ENCODE results near the gene HEY2.
"Not testable (repeated sequence)": the region's sequence is repeated elsewhere in the genome, so short reads cannot be mapped to it uniquely, and the experiment has no call there.

HEY2 gene

DNA sequence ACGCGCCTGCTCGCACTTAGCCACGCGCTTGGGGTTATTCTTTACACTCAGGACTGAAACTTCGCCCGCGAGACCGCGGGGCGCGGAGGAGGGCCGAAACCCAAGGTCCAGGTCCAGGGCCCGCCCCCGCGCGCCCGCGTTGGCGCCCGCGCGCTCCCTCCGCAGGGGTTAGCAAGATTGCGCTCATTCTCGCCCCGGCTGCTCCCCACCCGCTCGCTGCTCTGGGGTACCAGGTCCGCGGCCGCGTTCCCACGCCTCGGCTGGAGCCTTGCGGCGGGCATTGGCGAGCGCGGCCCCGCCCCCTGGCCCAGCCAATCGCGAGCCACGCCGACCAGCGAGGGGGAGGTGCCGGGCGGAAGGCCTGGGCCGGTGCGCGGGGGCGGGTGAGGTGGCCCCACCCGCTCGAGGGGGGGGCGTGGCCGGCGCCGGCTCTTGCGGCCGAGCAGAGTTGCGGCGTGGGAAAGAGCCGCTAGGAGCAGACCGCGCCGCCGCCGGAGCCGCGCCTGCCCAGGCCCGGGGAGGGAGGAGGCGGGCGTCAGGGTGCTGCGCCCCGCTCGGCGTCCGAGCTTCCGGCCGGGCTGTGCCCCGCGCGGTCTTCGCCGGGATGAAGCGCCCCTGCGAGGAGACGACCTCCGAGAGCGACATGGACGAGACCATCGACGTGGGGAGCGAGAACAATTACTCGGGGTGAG, at the start of gene HEY2:
HEY2 (plus strand) TSS at position 460 of the 692 bp plus-strand sequence; CDS start at position 605, 145 bp downstream.
- DNase-seq: peak; percentile 92

DNA sequence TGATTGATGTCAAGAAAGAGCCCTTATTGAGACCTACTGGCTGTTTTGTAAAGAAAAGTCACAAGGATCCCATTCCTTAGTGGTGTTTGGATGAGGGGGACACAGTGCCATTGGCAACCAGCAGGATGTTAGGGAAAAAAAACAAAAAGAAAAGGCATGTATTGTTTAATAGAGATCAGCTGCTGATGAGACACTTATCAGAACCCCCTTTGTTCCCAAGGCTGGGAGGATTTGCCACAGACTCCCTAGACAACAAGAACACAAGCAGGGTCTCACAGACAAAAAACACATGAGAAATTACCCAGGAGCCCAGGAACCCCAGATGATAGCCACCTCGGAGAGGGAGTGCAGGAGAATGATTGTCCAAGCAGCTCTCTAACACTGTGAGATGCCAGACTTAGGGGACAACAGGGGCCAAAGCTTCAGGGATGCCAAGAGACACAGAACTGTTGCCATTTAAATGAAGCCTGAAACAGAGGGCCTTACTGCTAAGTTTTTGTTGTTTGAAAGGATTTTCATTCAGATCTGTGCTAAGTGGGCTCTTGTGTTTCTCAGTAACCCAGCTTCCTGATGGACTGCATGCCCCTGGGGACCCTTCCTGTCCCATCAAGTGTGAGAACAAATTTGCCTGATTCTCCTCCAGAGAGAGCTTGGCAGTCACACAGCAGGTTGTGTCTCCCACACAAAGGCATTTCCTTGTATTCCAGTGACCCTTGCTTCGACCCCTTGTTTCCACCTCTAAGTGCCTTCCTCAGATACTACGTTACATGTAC, 48.7 kb upstream of the HEY2 start:
- no peak for DNase-seq

DNA sequence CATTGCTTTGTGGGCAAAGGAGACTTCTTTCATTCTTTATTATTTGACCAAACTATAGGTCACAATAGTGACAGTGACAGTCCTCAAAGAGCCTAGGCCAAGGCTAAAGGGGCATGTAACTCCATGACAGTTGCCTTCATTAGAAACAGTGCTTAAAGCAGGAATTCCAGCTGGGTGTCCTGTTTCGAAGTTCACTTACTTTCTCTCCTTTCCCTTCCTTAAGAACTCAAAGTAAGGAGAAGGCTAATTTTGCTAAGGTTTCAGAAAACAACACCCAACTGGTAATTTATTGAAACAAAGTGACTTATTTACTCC, 48.1 kb upstream of the HEY2 start:
- no peak for DNase-seq

DNA sequence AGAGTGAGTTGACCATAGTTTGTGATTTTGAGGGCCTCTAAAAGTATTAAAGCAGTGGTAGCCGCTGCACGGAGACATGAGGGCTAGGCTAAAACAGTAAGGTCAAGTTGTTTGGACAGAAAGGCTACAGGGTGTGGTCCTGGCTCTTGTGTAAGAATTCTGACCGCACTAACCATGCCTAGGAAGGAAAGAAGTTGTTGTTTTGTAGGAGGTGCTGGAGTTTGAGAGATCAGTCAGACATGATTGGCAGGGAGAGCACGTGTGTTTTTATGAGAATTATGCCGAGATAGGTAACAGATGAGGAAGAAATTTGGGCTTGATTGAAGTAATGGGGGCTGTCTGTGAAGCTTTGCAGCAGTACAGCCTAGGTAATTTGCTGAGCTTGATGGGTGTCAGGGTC, 45.5 kb upstream of the HEY2 start:
- DNase-seq: not testable (repeated sequence)

DNA sequence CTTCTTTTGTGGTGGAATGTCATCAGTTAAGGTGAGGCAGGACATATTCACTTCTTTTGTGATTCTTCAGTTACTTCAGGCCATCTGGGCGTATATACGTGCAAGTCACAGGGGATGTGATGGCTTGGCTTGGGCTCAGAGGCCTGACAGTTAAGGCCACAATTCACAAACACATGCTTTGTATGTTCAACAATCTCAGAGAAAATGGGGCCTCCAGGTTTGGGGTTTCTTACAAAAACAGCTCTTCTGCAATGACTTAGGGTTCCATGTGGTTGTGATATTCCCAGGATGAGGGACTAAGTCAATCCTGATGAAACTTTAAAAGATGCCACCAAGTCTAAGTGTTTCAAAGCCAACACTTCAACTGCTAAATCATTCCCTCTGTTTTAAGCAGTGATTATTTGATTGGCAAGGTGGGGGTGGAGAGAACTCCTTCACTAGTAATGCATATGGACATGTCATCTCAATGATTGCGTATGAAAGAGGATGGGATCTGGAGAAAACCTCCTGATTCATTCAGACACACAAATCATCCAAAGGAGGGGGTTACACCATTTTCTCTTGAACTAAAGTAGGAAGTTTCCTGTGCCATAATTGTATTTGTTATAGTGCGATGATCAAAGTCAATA, 41.7 kb upstream of the HEY2 start:
- DNase-seq: no peak

DNA sequence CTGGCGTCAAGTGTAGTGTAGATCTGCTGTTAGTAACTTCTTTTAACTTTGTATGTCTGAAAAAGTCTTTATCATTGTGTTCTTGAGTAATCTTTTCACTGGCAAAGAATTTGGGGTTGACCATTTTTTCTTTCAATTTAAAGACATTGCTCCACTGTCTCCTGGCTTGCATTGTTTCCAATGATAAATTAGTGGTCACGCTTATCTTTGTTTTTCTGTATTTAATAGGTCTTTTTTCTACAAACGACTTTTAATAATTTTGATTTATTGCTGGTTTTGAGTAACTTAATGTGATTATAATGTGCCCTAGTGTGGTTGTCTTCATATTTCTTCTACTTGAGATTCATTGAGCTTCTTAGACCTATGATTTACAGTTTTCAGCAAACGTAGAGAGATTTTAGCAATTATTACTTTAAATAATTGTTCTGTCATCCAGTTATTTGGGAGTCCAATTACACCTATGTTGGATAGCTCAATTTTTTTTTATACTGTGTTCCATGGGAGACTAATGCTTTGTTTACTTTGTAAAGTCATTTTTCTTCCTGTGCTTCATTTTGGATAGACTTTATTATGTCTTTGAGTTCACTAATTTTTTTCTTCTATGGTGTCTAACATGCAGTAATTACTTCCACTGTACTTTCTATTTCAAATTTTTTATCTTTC, 38.3 kb upstream of the HEY2 start:
- no peak for DNase-seq

DNA sequence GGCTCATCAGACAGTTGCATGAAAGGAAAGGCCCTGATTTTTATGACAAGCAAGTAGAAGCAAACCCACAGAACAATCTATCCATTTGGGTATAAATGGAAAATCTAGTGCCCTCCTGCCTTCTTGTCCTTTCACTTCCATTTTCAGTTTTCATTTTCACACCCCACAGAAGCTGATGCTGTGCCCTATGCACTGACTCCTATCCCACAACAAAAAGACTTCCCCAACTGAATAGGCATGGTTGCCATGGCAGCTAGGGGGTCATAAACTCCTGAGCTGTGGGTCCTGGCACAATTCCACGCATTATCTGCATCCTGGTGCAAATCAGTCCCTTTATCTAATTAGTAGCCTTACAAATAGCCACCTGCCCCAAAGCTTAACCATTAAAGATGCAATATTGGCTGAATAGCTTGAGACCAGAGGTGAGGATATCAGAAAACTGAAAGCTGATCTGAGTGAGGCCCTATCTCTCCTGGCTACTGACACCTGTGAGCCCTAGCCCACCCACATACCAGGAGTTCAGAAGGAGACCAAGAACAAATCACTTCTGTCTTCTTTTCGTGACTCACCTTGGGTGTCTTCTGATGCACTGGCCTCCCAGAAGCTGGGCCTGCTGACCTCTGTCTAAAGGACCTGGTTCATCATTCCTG, 34.9 kb upstream of the HEY2 start:
- DNase-seq: no peak

DNA sequence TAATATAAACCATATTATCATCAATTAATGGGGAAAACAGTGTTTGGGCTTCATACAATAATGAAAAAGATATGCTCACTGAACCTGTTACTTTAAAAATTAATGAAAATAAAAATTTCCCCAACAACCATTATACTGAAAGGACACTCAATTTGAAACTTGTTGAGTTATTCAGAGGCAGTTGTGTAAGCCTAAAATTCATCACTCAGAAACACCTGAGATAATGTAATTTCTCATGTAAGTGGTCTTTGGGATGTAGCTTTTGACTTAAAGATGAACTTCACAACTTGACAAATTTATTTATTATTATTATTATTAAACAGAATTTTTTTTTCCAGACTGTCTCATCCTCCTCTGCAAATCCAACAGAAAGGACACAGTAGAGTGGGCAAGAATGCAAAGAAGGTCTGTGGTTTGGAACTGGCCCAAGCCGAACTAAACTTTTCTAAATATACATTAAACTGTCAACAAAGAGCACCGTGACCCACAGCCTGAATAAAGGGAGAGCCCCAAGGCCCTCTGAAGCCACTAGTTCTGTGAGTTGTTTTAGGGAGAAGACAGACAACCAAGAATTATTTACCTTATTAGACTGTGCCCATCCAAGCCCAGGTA, 32.2 kb upstream of the HEY2 start:
- no peak for DNase-seq

DNA sequence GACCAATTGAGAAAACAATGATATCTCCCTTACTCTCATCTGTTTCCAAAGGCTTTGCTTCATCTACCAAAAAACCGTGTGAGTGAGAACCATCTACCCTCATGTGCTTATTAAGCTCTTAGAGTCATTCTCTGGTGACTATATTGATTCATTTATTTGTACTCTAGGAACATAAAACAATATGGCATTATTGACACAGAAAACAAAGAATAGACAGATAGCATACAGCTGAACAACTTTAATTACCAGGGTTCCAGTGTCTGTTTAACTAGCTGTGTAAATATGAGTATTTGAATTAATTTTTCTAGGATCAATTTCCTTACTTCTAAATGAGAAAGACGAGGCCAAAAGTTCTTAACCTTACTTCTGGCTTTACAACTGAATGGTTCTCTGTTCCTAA, 31.3 kb upstream of the HEY2 start:
- DNase-seq: no peak

DNA sequence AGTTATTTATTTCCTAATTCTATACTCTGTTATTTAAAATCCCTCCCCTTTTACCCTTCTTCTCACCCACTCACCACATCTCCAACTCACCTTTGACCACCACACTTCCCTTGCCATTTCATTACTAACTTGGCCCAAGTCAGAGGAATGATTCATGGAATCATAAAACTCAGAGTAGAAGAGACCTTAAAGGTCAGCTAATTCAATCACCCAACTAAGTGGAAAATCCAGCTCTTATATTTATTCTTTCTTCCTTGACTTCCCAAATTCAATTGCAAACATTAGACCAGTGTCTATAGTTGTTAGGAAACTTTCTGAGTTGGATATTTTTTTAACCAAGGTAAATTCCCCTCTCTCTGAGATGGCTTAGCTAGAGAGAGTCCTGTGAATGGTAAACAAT, 26.5 kb upstream of the HEY2 start:
- DNase-seq: no peak

DNA sequence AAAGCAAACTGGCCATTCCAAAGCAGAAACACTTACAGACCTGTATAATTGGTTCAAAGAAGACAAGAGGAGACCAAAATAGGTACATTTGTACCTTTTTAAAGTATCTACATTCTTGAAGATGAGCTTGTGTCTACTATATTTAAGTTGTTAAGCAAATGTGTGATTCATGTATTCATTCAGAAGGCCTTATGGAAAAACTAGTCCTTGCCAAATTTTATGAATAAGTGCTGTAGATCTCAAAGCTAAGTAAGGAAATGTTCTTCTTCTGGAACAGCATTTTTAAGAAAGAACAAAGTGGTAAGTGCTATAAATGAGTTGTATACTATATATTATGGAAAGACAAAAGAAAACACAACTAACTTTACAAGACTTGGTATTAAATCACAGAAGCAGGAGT, 22.2 kb upstream of the HEY2 start:
- DNase-seq: no peak

DNA sequence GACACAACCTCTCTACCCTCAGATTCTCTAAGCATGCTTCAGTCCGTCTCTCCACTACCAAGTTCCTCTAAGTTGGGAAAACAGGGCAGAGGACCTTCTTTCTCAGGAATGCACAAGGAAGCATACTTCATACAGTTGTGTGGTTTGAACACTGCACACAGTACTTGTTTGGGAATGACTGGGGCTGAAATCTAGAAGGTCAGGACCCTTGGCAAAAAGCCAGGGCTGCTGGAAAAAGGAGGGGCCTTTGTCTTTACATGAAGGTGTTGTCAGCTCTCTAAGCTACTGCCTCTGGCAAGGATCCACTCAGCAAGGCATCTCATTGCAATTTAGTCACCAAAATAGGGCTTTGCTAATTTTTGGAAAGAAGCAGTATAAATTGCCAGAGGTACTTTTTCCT, 20.7 kb upstream of the HEY2 start:
- no peak for DNase-seq

DNA sequence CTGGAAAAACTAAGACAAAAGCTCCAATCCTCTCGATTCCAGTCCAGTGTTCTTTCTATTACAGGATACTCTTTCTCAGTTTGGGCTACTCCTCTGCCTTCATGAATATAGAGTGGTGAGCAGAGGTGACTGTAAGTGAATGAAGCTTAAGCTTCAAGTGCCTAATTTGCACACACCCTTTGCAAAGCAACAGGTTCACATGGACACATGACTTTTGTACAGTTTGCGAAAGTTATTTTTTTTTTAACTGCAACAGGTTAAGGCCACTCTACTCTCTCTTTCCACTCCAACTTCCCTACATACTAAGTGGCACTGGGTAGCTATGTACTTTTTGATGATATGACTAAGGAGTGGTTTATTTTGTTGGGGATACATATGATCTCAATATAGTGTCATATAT, 19.4 kb upstream of the HEY2 start:
- no peak for DNase-seq

DNA sequence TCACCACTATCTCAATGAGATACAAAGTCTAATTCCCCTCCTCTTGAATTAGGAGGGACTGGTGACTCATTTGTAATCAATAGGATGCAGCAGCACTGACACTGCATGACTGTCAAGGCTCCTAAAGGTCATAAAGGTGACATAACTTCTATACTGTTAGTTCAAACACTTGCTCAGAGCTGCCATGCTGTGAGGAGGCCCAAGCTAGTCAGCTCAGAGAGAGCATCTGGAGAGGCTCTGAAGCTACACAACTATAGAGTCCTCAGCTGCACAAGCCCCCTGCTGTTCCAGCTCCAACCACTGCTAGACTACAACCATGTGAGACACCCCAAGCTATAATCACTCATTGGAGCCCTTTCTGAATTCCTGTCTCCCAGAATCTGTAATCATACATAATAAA, 17.0 kb upstream of the HEY2 start:
- DNase-seq: no peak

DNA sequence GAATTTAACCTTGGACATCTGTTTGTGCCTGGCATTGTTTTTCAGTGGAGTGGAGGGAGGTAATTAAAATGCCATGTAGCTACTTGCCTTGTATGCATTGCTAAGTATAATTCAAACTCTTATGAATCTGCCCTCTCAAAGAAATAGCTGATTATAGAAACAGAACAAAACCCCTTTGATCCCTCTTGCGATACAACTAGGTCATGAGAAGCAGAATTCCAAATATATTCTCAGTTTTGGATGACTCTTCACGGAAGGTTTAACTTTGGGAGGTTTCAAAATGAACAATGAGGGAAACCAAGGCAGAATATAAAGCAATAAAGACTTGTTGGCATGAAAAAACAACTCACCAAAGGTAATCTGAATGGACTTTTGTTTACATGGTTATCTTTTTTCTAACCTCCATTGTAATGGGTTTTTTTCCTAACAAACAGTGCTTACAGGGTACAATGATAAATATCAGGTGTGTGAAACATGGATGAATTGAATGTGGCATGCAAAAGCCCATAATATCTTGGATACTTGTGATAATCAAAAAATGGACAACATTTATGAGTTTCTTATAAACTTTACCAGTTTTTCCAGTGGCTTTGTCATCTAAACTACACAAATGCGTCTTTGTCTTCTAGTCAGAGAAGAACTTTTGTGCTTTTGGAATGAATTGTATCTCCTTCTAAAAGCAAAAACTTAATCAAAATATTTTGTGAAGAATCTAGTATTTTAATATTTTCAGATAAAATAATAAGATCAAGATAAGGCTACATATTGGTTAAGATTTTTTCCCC, 15.7 kb upstream of the HEY2 start:
- no peak for DNase-seq

DNA sequence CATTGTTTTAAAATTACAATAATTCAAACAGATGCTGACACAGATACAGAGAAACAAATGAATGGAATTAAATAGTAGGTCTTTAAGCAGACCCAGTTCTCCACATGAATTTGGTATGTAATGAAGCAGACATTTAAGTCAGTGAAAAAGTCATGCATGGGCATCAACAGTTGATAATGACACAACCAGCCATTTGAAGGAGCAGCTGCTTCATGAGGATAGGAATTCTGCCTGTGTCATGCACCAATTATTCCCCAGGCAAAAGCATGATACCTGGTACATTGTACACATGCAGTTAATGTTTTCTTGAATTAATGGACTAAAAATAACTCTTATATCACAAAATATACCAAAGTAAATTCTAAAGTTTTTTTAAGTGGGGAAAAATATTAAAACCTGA, 11.2 kb upstream of the HEY2 start:
- DNase-seq: no peak

DNA sequence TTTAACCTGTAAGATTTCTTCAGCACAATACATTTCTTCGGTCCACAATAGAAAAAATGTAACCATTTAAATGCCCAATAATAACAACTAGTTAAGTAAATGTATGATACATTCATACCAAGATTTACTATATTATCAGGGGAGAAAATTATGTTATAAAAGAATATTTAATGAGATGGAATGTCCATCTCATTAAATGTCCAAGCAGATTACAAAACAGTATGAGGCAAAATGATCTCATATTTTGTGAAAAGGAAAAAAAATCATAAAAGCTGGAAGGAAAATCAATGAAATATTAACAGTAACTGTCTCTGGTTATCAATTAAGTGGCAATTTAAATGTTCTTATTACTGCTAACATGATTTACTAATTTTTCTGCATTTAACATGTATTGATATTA, 10.1 kb upstream of the HEY2 start:
- no peak for DNase-seq

DNA sequence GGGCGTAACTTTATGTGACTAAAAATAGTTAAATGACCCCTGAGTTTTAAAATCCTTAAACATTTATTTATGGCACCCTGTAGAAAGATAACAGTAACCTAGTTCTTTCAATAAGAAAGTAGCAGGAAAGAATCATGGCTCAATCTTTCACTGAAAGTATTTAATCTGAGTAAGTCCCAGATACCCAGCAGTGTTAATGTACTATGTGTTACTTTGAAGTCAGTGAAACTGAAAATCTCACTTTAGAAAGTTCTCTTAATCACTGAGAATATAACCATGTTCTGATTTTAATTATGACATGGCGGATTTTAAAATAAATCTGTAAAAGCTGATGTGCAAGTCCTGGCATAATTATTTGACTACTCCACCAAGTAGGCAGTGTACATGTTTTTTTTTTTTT, 8.1 kb upstream of the HEY2 start:
- DNase-seq: no peak

DNA sequence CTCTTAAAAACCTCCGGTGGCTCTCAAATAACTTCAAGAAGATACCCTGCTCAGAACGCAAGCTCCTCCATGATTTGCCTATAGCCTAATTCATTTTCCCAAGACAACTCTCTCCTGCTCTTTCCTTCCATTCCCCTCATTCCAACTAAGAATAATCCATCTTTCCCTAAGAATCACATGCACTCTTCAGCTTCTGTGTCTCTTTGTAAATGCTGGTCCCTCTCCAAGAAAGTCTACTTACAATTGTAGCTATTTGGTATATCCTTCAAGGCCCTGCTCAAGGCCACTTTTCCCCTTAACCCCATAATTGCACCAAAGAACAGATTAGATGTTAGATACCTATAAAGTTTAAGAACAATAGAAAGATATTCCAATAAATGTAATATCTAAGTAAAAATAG, 7.4 kb upstream of the HEY2 start:
- DNase-seq: no peak

DNA sequence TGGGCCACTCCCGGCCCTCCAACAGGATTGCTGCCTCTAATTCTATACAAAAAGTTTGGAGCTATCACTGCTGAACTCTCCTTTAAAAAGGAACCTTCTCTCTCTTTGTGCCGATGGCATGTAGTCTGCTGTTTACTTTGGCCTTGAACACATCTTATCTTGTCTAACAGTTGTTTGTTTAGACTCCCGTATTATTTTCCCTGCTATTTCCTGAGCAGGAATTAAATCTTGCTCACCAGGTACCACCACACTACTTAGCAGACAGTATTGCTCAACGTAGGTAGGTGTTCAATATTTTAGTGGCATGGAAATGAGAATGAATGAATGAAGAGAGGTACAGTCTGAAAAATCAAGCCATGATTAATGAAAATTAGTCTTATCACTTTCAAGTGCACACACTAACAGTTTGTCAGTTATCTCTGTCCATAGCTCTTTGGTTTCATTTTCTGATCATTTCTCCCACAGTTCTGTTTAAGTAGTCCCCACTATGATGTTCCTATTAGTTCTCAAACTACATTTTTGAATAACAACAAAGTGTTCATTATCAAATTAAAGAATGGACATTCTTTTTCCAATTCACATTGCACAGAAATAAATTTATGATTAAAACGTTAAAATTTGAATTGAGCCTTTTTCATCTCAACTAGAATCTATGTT, 6.8 kb upstream of the HEY2 start:
- no peak for DNase-seq

DNA sequence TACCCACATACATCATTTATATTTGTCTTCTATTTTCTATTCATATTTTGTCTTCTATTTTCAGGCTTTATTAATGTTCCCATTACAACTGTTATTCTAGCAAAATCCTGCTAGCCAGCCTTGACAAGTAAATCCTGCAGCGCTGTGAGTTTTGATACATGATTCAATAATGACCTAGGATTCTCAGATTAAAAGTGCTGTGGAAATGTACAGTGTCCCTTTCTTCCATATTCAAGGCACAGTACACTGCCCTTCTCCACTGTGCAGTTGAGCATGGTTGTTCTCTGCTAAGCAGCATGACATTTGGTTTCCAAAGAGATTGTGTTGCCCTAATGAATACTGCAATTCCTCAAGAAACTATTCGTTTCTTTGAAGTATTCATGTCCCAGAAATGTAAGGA, 5.8 kb upstream of the HEY2 start:
- DNase-seq: no peak

All from inflammatory macrophage treated with lipopolysaccharide for 4 hours (primary cell).